Activated T-cell treated with anti-CD3 and anti-CD28 coated beads, Interleukin-2, amount 50 U/mL, for 48 hours (primary cell): ENCODE results near the gene ELOF1.
"Not testable (repeated sequence)": the region's sequence is repeated elsewhere in the genome, so short reads cannot be mapped to it uniquely, and the experiment has no call there.

Source experiments
- DNase-seq, 2 experiments: peaks; one replicate each; pipeline ENCODE4 v3.0.0-alpha.2; 2020

ELOF1 gene

DNA sequence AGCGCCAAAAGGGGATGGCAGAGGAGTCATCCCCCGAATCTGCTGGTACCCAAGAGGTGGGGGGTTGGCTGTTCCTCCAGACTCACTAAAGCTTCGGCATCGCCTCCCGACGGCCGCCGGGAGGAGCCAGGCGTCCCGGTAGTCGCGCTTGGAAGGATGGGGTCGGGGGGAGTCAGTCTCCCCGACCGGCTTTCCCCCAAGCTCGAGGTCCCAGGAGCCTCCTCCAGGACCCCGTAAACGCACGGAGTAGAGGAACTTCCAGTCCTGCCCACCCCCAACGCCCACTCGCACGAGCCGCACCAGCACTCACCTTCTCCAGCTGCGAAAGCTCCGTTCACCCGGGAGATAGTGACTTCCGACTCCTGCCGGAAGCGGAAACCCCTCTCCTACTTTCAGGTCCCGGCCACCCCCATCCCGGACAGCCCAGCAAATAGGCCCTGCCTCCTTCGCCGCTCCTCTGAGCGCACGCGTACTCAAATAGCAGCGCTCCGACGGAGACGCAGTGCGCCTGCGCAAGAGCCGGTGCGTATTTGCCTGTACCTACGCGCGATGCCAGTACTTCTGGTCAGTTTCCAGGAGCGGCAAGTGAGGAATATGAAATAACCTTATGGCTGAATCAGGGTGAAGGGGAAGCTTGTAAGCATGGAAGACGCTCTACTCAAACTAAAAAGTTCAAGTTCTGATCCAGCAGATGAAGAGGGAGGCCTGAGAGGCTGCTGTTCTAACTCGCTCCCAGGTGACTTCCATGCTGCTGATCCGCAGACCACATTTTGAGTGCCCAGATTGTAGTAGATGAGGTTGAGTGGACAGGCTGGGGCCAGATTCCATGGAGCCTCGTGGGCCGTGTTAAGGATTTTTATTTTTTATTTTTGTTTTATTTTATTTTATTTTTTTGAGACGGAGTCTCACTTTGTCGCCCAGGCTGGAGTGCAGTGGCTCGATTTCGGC lies at the start of gene ELOF1:
Gene ELOF1, minus strand, starts transcription at position 350 of the 948 bp plus-strand sequence. CDS start 4,883 bp downstream, outside the sequence.
- DNase-seq = peak; percentile 97

DNA sequence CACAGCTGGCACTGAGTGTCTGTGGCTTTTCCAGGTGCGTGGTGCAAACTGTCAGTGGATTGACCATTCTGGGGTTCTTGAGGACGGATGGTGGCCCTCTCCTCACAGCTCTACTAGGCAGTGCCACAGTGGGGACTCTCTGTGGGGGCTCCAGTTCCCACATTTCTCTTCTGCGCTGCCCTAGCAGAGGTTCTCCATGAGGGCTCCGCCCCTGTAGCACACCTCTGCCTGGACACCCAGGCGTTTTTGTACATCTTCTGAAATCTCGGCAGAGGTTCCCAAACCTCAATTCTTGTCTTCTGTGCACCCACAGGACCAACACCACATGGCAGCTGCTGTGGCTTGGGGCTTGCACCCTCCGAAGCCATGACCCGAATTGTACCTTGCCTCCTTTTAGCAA lies 47.5 kb upstream of the ELOF1 start:
- DNase-seq = no peak

DNA sequence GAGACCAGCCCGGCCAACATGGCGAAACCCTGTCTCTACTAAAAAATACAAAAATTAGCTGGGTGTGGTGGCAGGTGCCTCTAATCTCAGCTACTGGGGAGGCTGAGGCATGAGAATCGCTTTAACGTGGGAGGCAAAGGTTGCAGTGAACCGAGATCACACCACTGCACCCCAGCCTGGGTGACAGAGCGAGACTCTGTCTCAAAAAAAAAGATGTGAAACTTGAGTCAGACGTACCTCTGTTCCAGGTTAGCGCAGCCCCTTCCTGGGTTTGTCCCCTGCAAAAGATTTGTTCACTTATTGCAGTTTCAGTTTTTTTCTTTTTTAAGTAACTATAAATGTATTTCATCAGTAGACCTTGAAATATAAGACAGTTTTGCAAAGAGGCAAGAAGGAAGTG lies 40.7 kb upstream of the ELOF1 start:
- not testable (repeated sequence) for DNase-seq

DNA sequence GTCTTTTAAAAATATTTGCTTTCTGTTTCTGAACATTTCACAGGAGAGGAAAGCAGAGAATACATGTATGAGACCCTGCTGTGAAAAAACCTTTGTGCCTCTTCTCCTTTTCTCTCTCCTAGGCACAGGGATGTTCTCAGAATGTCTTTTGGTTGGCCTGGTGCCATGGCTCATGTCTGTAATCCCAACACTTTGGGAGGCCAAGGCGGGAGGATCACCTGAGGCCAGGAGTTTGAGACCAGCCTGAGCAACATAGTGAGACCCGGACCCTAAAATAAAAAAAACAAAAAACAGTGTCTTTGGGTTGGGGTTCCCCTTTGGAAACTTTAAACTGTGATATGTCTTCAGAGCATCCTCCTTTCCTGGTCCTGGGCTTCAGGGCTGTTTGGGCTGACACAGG lies 39.7 kb upstream of the ELOF1 start:
- no peak for DNase-seq

DNA sequence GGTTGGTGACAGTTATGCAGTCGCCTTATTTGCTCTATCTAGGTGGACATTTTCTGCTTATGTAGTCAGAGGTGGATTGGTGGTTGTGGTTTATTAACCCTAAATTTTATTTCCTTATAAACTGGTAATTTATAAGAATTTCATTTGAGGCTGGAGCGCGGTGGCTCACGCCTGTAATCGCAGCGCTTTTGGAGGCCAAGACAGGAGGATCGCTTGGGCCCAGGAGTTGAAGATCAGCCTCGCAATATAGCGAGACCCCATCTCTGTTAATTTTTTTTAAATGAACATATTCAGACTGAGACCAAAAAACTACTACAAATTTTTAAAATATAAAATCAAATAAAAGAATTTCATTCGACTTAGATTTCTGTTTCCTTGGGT lies 39.1 kb upstream of the ELOF1 start:
- no peak for DNase-seq

DNA sequence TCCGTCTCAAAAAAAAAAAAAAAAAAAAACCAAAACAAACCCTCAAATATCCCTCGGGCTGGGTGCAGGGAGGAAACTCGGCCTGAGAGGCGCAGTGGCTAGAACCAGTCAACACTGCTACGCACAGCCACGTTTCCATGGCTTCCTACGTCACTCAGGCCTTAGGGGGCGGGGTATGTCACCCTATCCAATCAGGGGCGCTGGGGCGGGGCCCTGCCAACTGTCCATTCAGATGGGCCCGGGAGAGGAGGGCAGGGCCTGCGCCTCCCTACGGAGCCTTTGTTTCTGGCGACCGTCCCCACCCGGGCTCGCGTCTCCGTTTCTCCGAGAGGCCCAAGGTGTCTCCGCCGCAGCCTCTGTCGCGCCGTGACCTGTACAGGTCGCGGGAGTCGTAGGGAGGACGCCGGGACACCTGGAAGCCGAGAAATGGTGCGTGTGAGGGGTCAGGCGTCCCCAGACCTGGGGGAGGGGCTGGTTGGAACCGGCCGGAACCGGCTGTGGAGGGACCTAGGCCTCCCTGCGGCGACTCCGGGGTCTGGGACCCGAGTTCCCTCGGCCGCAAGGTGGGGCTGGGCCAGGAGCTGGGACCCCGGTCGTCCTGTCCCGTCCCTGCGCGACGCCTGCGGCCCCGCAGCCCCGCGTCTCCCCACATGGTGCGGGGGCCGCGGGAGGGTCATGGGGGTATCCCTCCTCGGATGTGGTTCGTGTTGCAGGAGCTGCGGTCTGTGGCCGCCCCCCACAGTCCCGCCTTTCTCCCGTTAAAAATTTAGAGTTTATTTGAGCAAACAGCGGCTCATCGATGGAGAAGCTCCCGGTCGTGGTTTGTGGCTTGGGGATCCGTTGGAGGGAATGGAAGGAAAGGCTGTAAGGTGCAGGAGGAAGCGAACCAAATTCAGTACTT lies 38.4 kb upstream of the ELOF1 start, which contains the start of gene ZNF627:
Gene ZNF627, plus strand, starts transcription at position 282 of the 901 bp plus-strand sequence. Its CDS starts 145 bp downstream, at position 427.
- DNase-seq = peak; percentile 98 to 99

DNA sequence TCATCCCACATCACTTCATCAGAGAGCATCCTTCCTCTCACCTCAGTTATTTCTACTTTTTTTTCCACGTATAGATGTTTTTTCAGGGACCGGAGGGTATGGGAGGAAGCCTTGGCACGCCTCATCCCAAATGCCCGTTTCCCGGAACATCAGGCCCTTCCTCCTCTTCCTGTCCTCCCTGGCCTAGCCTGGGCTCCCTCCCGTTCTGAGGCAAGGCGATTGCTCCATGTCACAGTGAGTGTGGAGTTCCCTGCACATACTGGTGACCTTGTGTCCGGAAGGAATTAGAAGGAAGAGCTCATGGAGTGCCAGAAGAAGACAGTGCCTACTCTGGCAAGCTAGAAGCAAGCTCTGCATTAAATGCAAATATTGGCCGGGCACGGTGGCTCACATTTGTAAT lies 37.1 kb upstream of the ELOF1 start:
- DNase-seq = no peak

DNA sequence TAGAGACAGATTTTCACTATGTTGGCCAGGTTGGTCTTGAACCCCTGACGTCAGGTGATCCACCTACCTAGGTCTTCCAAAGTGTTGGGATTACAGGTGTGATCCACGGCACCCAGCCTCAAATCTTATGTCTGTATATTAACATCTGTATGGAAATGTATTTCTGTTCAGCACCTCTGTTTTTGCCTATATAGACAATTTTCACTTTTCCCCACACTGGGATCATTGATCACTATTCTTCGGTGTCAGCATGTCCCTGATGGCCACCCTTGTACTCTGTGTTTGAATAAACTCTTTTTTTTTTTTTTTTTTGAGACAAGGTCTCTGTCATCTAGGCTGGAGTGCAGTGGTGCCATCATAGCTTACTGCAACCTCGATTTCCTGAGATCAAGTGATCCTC lies 35.1 kb upstream of the ELOF1 start:
- no peak for DNase-seq

DNA sequence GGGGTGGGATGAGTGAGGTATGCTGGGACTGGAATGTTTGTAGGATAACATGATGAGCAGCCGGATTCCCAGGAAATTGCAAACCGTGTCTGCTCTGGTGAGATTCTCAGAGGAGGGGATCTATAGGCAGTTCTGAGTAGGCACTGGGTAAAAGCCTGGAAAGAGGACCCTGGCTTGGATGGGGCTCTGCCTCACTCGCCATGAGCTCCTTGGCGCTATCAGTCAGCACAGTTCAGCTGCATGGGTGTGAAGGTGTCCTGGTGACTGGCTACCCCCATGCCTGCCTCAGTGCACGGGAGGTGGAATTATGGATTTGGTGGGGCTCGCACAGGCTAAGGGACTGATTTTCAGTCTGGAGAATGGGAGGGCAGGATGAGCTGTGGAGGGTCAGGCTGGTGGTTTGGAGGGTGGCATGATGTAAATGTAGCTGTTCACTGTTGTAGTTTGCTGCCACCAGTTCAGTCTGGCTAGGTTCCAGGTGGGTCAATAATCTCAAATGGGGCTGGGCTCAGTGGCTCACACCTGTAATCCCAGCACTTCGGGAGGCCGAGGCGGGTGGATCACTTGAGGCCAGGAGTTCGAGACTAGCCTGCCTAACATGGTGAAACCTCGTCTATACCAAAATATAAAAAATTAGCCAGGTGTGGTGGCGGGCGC lies 29.1 kb upstream of the ELOF1 start:
- no peak for DNase-seq

DNA sequence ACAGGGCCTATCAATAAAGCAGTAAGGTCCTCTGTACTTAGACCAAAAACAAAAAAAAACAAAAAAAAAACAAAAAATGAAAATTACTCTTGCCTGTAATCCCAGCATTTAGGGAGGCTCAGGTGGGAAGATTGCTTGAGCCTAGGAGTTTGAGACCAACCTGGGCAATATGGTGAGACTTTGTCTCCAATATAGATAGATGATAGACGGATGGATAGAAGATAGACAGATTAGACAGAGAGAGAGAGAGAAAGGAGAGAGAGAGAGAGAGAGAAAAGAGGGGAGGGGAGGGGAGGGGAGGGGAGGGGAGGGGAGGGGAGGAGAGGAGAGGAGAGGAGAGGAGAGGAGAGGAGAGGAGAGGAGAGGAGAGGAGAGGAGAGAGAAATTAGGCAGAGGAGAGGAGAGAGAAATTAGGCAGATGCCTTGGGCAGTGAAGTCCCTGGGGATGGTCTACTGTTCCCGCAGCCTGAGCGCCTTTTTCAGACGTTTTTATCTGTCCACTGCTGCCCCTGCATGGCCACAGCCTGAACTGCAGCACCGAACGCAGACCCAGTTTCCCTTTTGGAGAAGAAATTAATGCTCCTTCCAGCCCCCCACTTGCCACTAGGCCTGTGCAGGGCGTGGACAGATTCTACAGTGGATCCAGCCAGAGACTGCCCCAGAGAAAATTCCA lies 28.4 kb upstream of the ELOF1 start:
- peak; percentile 91 to 92 for DNase-seq

DNA sequence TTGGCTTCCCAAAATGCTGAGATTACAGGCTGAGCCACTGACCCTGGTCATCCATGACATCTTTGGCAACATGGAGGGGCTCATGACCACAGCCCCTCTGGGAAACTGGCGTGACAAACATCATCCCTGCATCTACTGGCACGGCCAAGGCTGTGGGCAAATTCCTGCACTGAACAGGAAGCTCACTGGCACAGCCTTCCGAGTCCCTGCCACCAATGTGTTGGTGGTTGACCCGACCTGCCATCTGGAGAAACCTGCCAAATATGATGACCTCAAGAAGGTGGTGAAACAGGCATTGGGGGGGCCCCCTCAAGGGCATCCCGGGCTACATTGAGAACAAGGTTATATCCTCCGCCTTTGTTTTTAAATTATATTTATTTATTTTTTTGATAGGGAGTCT lies 27.3 kb upstream of the ELOF1 start:
- no peak for DNase-seq

DNA sequence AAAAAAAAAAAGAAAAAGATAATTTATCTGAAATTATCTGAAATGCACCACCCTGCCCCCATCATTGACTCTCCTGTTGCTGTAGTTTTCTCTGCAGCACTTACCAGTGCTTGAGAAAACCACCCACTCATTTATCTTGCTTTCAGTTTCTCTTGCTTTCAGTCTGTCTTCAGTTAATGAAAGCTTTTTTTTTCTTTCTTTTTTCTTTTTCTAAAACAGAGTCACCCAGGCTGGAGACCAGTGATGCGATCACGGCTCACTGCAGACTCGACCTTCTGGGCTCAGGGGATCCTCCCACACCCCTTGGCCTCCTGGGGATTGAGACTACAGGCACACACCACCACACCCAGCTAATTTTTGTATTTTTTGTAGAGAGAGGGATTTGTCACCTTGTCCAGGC lies 22.7 kb upstream of the ELOF1 start:
- DNase-seq = peak; percentile 60 to 70

DNA sequence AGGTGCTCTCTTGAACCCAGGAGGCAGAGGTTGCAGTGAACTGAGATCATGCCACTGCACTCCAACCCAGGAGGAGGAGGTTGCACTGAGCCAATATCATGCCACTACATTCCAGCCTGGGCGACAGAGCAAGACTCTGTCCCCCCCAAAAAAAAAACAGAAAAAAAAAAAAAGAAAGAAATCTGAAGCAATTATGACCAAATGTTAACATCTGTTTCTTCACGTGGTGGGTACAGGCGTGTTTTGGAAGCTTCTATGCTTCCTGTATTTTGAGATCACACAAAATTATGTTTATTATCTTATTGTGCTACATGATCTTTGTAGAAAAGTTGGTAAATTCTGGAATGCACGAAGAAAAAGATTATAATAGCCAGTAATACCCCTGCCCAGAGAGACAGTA lies 21.1 kb upstream of the ELOF1 start:
- DNase-seq = no peak

DNA sequence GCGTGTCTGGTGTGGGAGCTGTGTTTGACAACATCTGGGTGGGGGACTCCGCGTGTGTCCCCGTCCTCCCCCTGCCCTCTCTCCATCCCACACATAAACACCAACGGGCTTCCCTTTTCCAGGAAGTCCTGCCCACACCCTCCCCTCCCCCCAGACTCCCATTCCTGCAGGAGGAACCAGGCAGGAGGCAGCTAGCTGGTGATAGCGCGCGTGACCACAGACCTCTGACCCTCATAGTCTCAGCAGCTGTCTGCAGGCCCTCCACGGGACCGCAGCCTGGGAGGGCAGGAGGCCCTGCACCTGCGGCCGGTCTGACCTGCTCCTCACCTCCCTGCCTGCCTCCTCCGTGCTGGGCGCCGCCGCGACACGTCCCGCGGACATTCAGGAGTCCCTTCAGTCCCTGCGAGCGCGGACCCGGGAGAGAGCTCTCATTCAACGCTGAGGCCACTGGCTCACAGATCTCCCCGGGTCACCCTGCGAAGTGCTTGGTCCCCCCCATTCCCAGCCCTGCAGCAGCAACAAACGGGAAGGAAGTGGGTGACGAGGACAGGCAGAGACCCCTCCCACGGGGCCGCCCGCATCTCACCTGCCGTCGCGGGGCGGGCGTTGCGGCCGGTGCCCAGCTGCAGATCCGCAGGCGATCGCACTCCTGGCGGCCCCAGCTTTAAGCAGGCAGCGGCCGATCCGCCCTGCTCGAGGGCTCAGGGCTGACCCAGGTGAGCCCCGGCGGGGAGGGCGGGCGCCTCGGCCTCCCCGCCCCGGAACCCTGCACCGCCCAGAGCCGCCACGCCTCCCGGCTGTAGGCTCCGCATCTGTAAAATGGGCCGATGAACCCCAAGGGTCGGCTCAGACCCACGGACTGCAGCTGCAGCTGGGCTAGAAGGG lies 19.5 kb upstream of the ELOF1 start:
- peak; percentile 34 to 50 for DNase-seq

DNA sequence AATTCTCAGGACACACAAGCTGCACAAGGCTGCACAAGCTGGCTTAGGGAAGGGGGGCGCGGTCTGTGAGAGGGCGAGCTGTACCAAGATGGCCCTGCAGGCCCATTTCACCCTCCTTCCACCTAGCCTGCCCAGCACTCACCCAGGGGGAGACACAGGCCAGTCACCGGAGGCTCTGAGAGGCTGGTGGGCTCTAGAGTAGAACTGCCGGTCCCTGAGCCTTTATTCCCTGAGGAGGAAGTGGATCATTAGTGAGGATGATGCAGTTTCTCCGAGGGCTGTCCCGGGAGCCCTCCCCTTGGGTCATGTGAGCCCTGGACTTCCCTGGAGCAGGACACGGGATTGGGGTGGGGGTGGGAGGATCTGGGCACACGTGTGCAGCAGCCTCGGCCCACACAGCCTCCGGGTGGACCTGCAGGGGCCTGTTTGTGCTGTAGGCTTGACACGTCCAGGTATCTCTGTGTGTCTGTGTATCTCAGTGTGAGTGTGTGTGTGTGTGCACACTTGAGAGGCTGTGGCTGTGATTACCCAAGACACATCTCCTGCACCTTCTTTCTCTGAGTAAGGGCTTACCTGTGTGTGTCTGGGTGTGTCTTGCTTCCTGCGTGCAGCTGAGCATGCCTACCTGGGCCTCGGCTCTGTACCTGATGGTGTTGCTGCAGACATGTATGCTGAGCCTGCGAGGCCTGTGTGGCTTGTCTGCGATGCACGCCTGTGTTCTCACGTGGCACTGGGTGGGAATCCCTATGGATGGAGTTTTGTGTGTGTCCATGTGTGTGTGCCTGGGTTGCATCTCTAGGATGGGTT lies 18.6 kb upstream of the ELOF1 start, which contains the start of gene ACP5:
Gene ACP5, minus strand, starts transcription at position 195 of the 807 bp plus-strand sequence. CDS start 328 bp downstream, outside the sequence.
- no peak for DNase-seq

DNA sequence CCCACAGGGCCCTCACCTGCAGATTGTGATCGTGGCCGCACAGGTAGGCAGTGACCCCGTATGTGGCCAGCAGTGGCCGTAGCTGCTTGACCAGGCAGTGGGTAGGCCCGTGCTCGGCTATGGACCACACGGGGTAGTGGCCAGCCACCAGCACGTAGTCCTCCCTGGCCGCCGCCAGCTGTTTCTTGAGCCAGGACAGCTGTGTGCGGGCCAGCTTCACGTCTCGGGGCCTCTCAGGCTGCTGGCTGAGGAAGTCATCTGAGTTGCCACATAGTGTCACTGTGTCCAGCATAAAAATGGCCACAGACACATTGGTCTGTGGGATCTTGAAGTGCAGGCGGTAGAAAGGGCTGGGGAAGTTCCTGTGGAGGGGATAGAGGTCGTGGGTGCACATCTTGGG lies 17.2 kb upstream of the ELOF1 start:
- no peak for DNase-seq

DNA sequence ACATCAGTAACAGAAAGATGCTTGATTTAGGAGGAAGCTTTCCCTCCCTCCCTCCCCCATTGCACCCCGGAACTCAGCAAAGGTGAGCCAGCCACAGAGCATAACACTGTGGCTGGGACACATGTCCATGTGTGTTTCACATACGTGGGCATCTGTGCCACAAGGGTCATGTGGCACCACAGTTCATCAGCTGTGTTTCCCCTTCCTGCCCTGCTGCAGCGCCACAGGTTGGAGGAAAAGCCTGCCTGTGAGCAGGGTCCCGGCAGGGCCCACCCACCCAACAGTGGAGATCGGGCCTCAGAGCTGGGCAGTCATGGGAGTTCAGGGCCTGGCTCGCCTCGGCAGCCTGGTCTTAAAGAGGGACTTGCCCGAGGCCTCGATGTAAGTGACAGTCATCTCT lies 15.7 kb upstream of the ELOF1 start:
- no peak for DNase-seq

DNA sequence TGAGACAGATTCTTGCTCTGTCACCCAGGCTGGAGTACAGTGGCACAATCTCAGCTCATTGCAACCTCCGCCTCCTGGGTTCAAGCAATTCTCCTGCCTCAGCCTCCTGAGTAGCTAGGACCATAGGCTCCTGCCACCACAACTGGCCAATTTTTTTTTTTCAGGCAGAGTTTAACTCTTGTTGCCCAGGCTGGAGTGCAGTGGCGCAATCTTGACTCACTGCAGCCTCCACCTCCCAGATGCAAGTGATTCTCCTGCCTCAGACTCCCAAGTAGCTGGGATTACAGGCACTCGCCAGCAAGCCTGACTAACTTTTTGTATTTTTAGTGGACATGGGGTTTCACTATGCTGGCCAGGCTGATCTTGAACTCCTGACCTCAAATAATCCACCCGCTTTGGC lies 14.7 kb upstream of the ELOF1 start:
- DNase-seq = not testable (repeated sequence)

DNA sequence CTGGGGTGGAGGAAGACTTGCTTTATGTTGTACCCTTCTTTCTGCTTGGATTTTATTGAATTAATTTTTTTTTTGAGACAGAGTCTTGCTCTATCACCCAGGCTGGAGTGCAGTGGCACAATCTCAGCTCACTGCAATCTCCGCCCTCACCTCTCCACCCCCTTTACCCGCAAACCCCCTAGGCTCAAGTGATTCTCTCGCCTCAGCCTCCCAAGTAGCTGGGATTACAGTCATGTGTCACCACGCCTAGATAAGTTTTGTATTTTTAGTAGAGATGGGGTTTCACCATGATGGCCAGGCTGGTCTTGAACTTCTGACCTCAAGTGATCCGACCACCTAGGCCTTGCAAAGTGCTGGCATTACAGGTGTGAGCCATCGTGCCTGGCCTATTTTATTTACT lies 14.3 kb upstream of the ELOF1 start:
- DNase-seq = not testable (repeated sequence)

DNA sequence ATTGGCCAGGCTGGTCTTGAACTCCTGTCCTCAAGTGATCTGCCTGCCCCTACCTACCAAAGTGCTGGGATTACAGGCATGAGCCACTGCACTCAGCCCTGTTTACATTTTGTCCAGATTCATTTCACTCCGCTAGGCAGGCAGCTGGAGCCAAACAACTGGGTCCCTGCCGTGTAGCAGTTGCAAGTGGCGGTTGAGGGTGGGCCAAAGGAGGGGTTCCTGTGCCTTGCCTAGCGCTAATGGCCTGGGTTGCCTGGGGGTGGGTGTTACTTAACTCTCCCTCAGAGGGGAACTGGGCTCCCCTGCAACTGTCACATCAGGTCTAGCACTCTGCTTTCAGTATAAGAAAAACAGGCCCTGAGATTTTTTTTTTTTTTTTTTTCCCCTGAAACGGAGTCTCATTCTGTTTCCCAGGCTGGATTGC lies 11.0 kb upstream of the ELOF1 start:
- DNase-seq = no peak
